Measurements from ENCODE around the gene AHI1. TPM values are rescaled to one million over a fixed set of nuclear protein-coding genes. Genes with fewer than 3 reads are reported as not detected.

Gene AHI1
- total RNA-seq, 2 experiments from 2014 or later, result 21.1 to 27.5 TPM

DNA sequence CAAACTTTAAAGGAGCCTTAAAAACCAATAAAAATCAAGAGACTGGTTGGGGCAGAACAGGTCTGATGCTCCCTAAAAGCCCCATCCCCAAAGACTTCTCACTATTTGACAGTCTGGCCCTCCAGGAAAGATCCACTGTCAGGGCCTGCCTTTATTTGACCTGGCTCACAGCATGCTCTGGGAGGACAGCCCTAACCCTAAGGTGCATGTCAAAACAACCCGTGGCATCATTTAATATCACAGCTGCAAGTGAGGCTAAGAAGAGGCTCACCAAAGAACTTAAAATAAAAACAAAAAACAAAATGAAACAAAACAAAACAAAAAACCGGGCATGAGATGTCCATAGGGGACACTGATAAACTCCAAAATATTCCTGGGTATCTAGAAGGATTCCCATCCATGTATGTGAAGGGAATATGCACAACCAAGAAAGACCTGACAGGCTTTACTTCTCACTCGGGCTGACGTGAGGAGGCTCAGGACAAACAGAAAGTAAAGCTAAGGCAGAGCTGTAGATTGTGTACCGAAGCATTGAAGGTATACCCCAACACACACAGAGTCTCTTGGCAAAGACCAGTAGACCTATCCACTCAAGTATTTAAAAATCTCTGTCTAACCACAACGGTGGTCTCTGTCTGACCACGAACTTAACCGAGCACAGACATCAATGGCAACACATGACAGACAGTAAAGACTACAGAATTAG is 57.3 kb downstream of the AHI1 start:
- no peaks in the 10 kb centered on the region for H3K27me3 Mint-ChIP-seq
- no peaks in the 10 kb centered on the region for H3K36me3 Mint-ChIP-seq (ENCODE audit: low read depth)
- intact Hi-C loops (cut with DNase I, micrococcal nuclease), result no loop called here
- TF ChIP-seq, protein P1, sequence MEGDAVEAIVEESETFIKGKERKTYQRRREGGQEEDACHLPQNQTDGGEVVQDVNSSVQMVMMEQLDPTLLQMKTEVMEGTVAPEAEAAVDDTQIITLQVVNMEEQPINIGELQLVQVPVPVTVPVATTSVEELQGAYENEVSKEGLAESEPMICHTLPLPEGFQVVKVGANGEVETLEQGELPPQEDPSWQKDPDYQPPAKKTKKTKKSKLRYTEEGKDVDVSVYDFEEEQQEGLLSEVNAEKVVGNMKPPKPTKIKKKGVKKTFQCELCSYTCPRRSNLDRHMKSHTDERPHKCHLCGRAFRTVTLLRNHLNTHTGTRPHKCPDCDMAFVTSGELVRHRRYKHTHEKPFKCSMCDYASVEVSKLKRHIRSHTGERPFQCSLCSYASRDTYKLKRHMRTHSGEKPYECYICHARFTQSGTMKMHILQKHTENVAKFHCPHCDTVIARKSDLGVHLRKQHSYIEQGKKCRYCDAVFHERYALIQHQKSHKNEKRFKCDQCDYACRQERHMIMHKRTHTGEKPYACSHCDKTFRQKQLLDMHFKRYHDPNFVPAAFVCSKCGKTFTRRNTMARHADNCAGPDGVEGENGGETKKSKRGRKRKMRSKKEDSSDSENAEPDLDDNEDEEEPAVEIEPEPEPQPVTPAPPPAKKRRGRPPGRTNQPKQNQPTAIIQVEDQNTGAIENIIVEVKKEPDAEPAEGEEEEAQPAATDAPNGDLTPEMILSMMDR (IDR thresholded peaks at IDR 0.05), result no peak
- DNase-seq, result peak in 3 of 14 experiments; percentile 15 to 25 (median 20)
- peak overlapping the region; percentile 21 for H3K4me3 ChIP-seq (ENCODE audit: low read length)
- H3K4me3 Mint-ChIP-seq, result peak overlapping the region; percentile 46
- no peak overlapping the region for H3K27ac ChIP-seq (ENCODE audit: low read depth in 1 of 2, low read length in 2 of 2)
- ChIA-PET CTCF (no interaction called here), POLR2A (interaction anchor here (1.7 kb wide), 1 partner anchor 10 kb away, joined by 5 read pairs; no protein-coding TSS in a partner anchor)
- H3K36me3 ChIP-seq (ENCODE audit: insufficient read depth, low read length), result no peaks in the 10 kb centered on the region
- no peaks in the 10 kb centered on the region for H3K9me3 Mint-ChIP-seq
- peaks cover 21% of the 10 kb centered on the region for H3K4me1 Mint-ChIP-seq (ENCODE audit: low read depth)
- H3K9me3 ChIP-seq (ENCODE audit: control insufficient read depth in 1 of 2, insufficient read depth in 1 of 2, low read length in 2 of 2), result no peaks in the 10 kb centered on the region
- no peaks in the 10 kb centered on the region for H3K4me1 ChIP-seq (ENCODE audit: insufficient read depth, low read length)
- H3K27me3 ChIP-seq (ENCODE audit: control insufficient read depth in 1 of 2, insufficient read depth in 2 of 2, low read length in 2 of 2), result no peaks in the 10 kb centered on the region
- ATAC-seq (ENCODE audit: poor library complexity), result peak; percentile 76
- H3K27ac Mint-ChIP-seq, result peak overlapping the region; percentile 68

- CTCF ChIA-PET, result no interaction called here
- Mint-ChIP-seq H3K27me3 (no peaks in the 10 kb centered on the region), H3K4me3 (peak overlapping the region; percentile 30), H3K27ac (peak overlapping the region; percentile 68), H3K9me3 (peaks cover 1% of the 10 kb centered on the region), H3K36me3 (ENCODE audit: low read depth) (no peaks in the 10 kb centered on the region), H3K4me1 (ENCODE audit: low read depth) (peaks cover 21% of the 10 kb centered on the region)
- H3K27ac ChIP-seq (ENCODE audit: low read depth in 1 of 2, low read length in 2 of 2), result no peak overlapping the region
- no peak for ATAC-seq (ENCODE audit: poor library complexity)
- intact Hi-C loops (cut with DNase I, micrococcal nuclease), result loop anchor here (5.0 to 10.0 kb wide), 4 partner anchors 297 to 1282 kb away; no protein-coding TSS in a partner anchor
- POLR2A ChIA-PET, result interaction anchor here (1.7 kb wide), 1 partner anchor 11 kb away, joined by 5 read pairs; no protein-coding TSS in a partner anchor
- no peaks in the 10 kb centered on the region for H3K27me3 ChIP-seq (ENCODE audit: control insufficient read depth in 1 of 2, insufficient read depth in 2 of 2, low read length in 2 of 2)
- no peak overlapping the region for H3K4me3 ChIP-seq (ENCODE audit: low read length)
- no peak for DNase-seq
- H3K4me1 ChIP-seq (ENCODE audit: insufficient read depth, low read length), result no peaks in the 10 kb centered on the region
- no peaks in the 10 kb centered on the region for H3K9me3 ChIP-seq (ENCODE audit: control insufficient read depth in 1 of 2, insufficient read depth in 1 of 2, low read length in 2 of 2)
- no peaks in the 10 kb centered on the region for H3K36me3 ChIP-seq (ENCODE audit: insufficient read depth, low read length)
- TF ChIP-seq, protein P1 (IDR thresholded peaks at IDR 0.05), result no peak
Measured at GRCh38 chr6:135439549-135439948, 58.0 kb downstream of the AHI1 start.

- POLR2A ChIA-PET, result no interaction called here
Measured at GRCh38 chr6:135438907-135439535, 58.5 kb downstream of the AHI1 start.

More at GRCh38 chr6:135438907-135439535, 58.5 kb downstream of the AHI1 start:
- Mint-ChIP-seq H3K9me3 (peaks cover 2% of the 10 kb centered on the region), H3K36me3 (ENCODE audit: low read depth) (no peaks in the 10 kb centered on the region), H3K4me3 (peak overlapping the region; percentile 30), H3K27ac (peak overlapping the region; percentile 68), H3K4me1 (ENCODE audit: low read depth) (peaks cover 21% of the 10 kb centered on the region), H3K27me3 (no peaks in the 10 kb centered on the region)
- TF ChIP-seq, protein P1 (IDR thresholded peaks at IDR 0.05), result peak; percentile 57
- Histone ChIP-seq H3K9me3 (ENCODE audit: control insufficient read depth in 1 of 2, insufficient read depth in 1 of 2, low read length in 2 of 2) (no peaks in the 10 kb centered on the region), H3K27me3 (ENCODE audit: control insufficient read depth in 1 of 2, insufficient read depth in 2 of 2, low read length in 2 of 2) (no peaks in the 10 kb centered on the region), H3K36me3 (ENCODE audit: insufficient read depth, low read length) (no peaks in the 10 kb centered on the region), H3K4me1 (ENCODE audit: insufficient read depth, low read length) (no peaks in the 10 kb centered on the region), H3K27ac (ENCODE audit: low read depth in 1 of 2, low read length in 2 of 2) (no peak overlapping the region), H3K4me3 (ENCODE audit: low read length) (no peak overlapping the region)
- DNase-seq, result peak in 3 of 14 experiments; percentile 40 to 50 (median 50)
- ATAC-seq (ENCODE audit: poor library complexity), result peak; percentile 44
- CTCF ChIA-PET, result no interaction called here
- intact Hi-C loops (cut with DNase I, micrococcal nuclease), result loop anchor here (5.0 to 10.0 kb wide), 4 partner anchors 297 to 1282 kb away; no protein-coding TSS in a partner anchor

All from CD4-positive, alpha-beta T cell (primary cell).